ENCODE results near the gene DOCK2.

DNA sequence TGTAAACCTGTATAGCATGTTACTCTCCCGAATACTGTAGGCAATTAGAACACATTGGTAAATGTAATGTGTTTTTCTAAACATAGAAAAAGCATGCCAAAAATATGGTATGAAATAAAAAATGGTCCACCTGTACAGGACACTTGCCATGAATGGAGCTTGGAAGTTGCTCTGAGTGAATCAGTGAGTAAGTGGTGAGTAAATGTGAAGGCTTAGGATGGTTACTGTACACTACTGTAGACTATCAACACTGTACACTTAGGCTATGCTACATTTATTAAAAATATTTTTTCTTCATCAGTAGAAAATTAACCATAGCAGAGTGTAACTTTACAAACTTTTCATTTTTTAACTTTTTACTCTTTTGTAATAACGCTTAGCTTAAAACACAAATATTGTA is 301.4 kb downstream of the DOCK2 start:
- TF ChIP-seq POLR2A (IDR thresholded peaks at IDR 0.05), result no peak
- TF ChIP-seq, protein P1, sequence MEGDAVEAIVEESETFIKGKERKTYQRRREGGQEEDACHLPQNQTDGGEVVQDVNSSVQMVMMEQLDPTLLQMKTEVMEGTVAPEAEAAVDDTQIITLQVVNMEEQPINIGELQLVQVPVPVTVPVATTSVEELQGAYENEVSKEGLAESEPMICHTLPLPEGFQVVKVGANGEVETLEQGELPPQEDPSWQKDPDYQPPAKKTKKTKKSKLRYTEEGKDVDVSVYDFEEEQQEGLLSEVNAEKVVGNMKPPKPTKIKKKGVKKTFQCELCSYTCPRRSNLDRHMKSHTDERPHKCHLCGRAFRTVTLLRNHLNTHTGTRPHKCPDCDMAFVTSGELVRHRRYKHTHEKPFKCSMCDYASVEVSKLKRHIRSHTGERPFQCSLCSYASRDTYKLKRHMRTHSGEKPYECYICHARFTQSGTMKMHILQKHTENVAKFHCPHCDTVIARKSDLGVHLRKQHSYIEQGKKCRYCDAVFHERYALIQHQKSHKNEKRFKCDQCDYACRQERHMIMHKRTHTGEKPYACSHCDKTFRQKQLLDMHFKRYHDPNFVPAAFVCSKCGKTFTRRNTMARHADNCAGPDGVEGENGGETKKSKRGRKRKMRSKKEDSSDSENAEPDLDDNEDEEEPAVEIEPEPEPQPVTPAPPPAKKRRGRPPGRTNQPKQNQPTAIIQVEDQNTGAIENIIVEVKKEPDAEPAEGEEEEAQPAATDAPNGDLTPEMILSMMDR (IDR thresholded peaks at IDR 0.05), result no peak
